Astrocyte (in vitro differentiated cells and primary cell): ENCODE results near the gene USP36.

Experiments
- CTCF ChIP-seq: IDR thresholded peaks from 2 replicates; pipeline ENCODE4 v1.5.1; 2011; ENCODE audit warnings: low read depth, mild to moderate bottlenecking, inconsistent platforms, low read length, moderate library complexity; ENCODE audit not compliant: insufficient read depth
- EZH2 ChIP-seq: IDR thresholded peaks from 2 replicates; pipeline ENCODE4 v1.6.1; 2012; ENCODE audit warnings: mild to moderate bottlenecking, low read length, inconsistent platforms; ENCODE audit not compliant: insufficient read depth

GRCh38 chr17:78779850-78780249 lies 60.8 kb downstream of the USP36 start:
- no peak for TF ChIP-seq CTCF
- TF ChIP-seq EZH2, result no peak
